Body of pancreas (tissue), 4 donors: ENCODE results near the gene CEP83.

Experiments
- CTCF ChIP-seq, 7 experiments: fragments of 450-650 bp in 4 of 7; fragments of 200-600 bp in 3 of 7; sonication (generic) in 3 of 7; IDR thresholded peaks; one replicate each; pipeline ENCODE4 v1.5.1; 2016 to 2019; ENCODE audit warnings: antibody characterized with exemption in 7 of 7
- POLR2A ChIP-seq, 3 donors: fragments of 450-650 bp; IDR thresholded peaks; one replicate each; pipeline ENCODE4 v1.6.1; 2016; ENCODE audit warnings: antibody characterized with exemption in 3 of 3, mild to moderate bottlenecking in 2 of 3

- TF ChIP-seq POLR2A (IDR thresholded peaks at IDR 0.05) (no peak), CTCF (IDR thresholded peaks at IDR 0.05) (no peak)
These were observed 44.6 kb downstream of the CEP83 start for GRCh38 chr12:94415066-94415465.
